ENCODE measurements around the gene DDOST. TPM values are rescaled to one million over a fixed set of nuclear protein-coding genes. Genes with fewer than 3 reads are reported as not detected.

The DDOST gene
- total and polyA plus RNA-seq, 2 donors from 2014 or later: 146 to 206 TPM

GRCh38 chr1:20624709-20625108 is 36.5 kb downstream of the DDOST start:
- H3K36me3 ChIP-seq (ENCODE audit: control insufficient read depth in 2 of 3, insufficient read depth in 3 of 3, low read length in 3 of 3): no peaks in the 10 kb centered on the region

GRCh38 chr1:20621012-20621411 is 40.2 kb downstream of the DDOST start:
- DNase-seq (no peak), FAIRE-seq (no peak)
- no peaks in the 10 kb centered on the region for H3K9me3 ChIP-seq (ENCODE audit: control insufficient read depth in 2 of 3, insufficient read depth in 1 of 3, low read length in 3 of 3)
- no peaks in the 10 kb centered on the region for H3K27me3 ChIP-seq (ENCODE audit: control insufficient read depth, insufficient read depth, low read length)
- no peak overlapping the region for H3K27ac ChIP-seq (ENCODE audit: low read depth in 2 of 2, low read length in 2 of 2)
- H3K4me1 ChIP-seq (ENCODE audit: control insufficient read depth in 2 of 3, insufficient read depth in 2 of 3, low read depth in 1 of 3, low read length in 3 of 3): no peaks in the 10 kb centered on the region
- TF ChIP-seq, protein P1, sequence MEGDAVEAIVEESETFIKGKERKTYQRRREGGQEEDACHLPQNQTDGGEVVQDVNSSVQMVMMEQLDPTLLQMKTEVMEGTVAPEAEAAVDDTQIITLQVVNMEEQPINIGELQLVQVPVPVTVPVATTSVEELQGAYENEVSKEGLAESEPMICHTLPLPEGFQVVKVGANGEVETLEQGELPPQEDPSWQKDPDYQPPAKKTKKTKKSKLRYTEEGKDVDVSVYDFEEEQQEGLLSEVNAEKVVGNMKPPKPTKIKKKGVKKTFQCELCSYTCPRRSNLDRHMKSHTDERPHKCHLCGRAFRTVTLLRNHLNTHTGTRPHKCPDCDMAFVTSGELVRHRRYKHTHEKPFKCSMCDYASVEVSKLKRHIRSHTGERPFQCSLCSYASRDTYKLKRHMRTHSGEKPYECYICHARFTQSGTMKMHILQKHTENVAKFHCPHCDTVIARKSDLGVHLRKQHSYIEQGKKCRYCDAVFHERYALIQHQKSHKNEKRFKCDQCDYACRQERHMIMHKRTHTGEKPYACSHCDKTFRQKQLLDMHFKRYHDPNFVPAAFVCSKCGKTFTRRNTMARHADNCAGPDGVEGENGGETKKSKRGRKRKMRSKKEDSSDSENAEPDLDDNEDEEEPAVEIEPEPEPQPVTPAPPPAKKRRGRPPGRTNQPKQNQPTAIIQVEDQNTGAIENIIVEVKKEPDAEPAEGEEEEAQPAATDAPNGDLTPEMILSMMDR (IDR thresholded peaks at IDR 0.05; ENCODE audit: borderline replicate concordance, extremely low read depth, insufficient read depth): no peak
- H3K36me3 ChIP-seq (ENCODE audit: control insufficient read depth in 2 of 3, insufficient read depth in 3 of 3, low read length in 3 of 3): no peaks in the 10 kb centered on the region
- H3K9ac ChIP-seq (ENCODE audit: low read length in 3 of 3): no peak overlapping the region
- intact Hi-C loops (cut with DNase I): no loop called here
- no peak overlapping the region for H3K4me3 ChIP-seq (ENCODE audit: low read length in 3 of 3)

More at GRCh38 chr1:20624709-20625108, 36.5 kb downstream of the DDOST start:
- FAIRE-seq: no peak
- intact Hi-C loops (cut with DNase I): no loop called here
- no peaks in the 10 kb centered on the region for H3K27me3 ChIP-seq (ENCODE audit: control insufficient read depth, insufficient read depth, low read length)
- H3K4me3 ChIP-seq (ENCODE audit: low read length in 3 of 3): no peak overlapping the region
- no peak for DNase-seq
- no peaks in the 10 kb centered on the region for H3K4me1 ChIP-seq (ENCODE audit: control insufficient read depth in 2 of 3, insufficient read depth in 2 of 3, low read depth in 1 of 3, low read length in 3 of 3)
- H3K27ac ChIP-seq (ENCODE audit: low read depth in 2 of 2, low read length in 2 of 2): no peak overlapping the region
- TF ChIP-seq, protein P1 (IDR thresholded peaks at IDR 0.05; ENCODE audit: borderline replicate concordance, extremely low read depth, insufficient read depth): no peak
- no peaks in the 10 kb centered on the region for H3K9me3 ChIP-seq (ENCODE audit: control insufficient read depth in 2 of 3, insufficient read depth in 1 of 3, low read length in 3 of 3)
- no peak overlapping the region for H3K9ac ChIP-seq (ENCODE audit: low read length in 3 of 3)

DNA sequence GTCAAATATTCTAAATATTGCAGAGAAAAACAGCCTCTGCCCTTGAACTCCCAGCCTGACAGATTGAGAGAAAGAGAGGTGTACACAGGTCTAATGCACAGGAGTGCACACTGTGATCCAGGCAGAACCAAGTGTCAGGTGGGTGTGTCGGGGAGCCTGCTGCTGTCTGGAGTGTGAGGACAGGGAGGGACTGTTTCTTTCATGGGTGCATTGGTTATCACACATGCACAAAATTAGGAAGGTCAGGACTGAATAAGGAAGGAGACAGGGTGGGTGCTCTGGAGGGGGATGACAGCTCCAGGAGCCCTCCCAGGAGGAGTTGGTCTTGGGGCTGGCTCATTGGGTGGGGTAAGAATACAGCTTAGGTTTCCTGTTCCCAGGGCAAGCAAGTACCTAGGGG is 41.2 kb downstream of the DDOST start:
- Histone ChIP-seq H3K36me3 (ENCODE audit: control insufficient read depth in 2 of 3, insufficient read depth in 3 of 3, low read length in 3 of 3) (no peaks in the 10 kb centered on the region), H3K9ac (ENCODE audit: low read length in 3 of 3) (no peak overlapping the region), H3K27ac (ENCODE audit: low read depth in 2 of 2, low read length in 2 of 2) (no peak overlapping the region), H3K4me1 (ENCODE audit: control insufficient read depth in 2 of 3, insufficient read depth in 2 of 3, low read depth in 1 of 3, low read length in 3 of 3) (no peaks in the 10 kb centered on the region), H3K4me3 (ENCODE audit: low read length in 3 of 3) (no peak overlapping the region), H3K9me3 (ENCODE audit: control insufficient read depth in 2 of 3, insufficient read depth in 1 of 3, low read length in 3 of 3) (no peaks in the 10 kb centered on the region), H3K27me3 (ENCODE audit: control insufficient read depth, insufficient read depth, low read length) (no peaks in the 10 kb centered on the region)
- TF ChIP-seq, protein P1 (IDR thresholded peaks at IDR 0.05; ENCODE audit: borderline replicate concordance, extremely low read depth, insufficient read depth): no peak
- FAIRE-seq: no peak
- no peak for DNase-seq
- intact Hi-C loops (cut with DNase I): no loop called here

DNA sequence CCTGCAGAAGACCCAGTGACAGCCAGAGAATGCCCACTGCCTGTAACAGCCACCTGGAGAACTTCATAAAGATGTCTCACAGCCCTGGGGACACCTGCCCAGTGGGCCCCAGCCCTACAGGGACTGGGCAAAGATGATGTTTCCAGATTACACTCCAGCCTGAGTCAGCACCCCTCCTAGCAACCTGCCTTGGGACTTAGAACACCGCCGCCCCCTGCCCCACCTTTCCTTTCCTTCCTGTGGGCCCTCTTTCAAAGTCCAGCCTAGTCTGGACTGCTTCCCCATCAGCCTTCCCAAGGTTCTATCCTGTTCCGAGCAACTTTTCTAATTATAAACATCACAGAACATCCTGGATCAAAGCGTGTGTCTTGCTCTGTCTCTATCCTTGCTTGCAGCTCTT is 42.6 kb downstream of the DDOST start:
- peak overlapping the region; percentile 32 to 43 for H3K27ac ChIP-seq (ENCODE audit: low read depth in 2 of 2, low read length in 2 of 2)
- H3K4me3 ChIP-seq (ENCODE audit: low read length in 3 of 3): no peak overlapping the region
- no peaks in the 10 kb centered on the region for H3K9me3 ChIP-seq (ENCODE audit: control insufficient read depth in 2 of 3, insufficient read depth in 1 of 3, low read length in 3 of 3)
- intact Hi-C loops (cut with DNase I): no loop called here
- TF ChIP-seq, protein P1 (IDR thresholded peaks at IDR 0.05; ENCODE audit: borderline replicate concordance, extremely low read depth, insufficient read depth): no peak
- H3K9ac ChIP-seq (ENCODE audit: low read length in 3 of 3): no peak overlapping the region
- no peaks in the 10 kb centered on the region for H3K36me3 ChIP-seq (ENCODE audit: control insufficient read depth in 2 of 3, insufficient read depth in 3 of 3, low read length in 3 of 3)
- H3K4me1 ChIP-seq (ENCODE audit: control insufficient read depth in 2 of 3, insufficient read depth in 2 of 3, low read depth in 1 of 3, low read length in 3 of 3): no peaks in the 10 kb centered on the region
- DNase-seq (no peak), FAIRE-seq (no peak)
- H3K27me3 ChIP-seq (ENCODE audit: control insufficient read depth, insufficient read depth, low read length): no peaks in the 10 kb centered on the region

Data from kidney (tissue), 14 donors.